GM19395 (cell line): Measurements from ENCODE around the gene ECI1.
"Not testable (repeated sequence)": the region's sequence is repeated elsewhere in the genome, so short reads cannot be mapped to it uniquely, and the experiment has no call there.

Source experiments
- ATAC-seq: cut with Tn5 transposase; IDR thresholded peaks from one replicate; pipeline ENCODE4 v1.9.1; 2021; ENCODE audit warnings: mild to moderate bottlenecking, moderate library complexity; ENCODE audit not compliant: unreplicated experiment

ECI1 gene

GRCh38 chr16:2280981-2281542, 29.7 kb upstream of the ECI1 start:
- ATAC-seq = no peak

DNA sequence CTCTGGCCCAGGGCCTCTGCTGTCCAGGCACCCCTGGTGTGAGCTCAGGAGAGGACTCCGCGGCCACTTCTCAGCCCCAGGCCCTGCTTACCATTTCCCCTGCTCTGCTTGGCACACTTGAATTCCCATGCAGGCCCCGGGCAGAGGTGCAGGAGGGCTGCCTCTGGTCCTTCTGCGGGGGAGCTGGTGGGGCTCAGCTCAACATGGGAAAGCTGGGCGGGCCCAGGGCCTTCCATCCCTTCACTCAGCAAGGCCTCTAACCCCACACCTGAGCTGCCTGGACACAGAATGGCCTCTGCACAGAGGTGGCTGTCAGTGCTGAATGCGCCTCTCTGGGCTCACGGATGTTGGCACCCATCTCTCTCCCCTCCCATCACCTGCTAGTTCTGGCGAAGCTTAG, 29.1 kb upstream of the ECI1 start:
- no peak for ATAC-seq

DNA sequence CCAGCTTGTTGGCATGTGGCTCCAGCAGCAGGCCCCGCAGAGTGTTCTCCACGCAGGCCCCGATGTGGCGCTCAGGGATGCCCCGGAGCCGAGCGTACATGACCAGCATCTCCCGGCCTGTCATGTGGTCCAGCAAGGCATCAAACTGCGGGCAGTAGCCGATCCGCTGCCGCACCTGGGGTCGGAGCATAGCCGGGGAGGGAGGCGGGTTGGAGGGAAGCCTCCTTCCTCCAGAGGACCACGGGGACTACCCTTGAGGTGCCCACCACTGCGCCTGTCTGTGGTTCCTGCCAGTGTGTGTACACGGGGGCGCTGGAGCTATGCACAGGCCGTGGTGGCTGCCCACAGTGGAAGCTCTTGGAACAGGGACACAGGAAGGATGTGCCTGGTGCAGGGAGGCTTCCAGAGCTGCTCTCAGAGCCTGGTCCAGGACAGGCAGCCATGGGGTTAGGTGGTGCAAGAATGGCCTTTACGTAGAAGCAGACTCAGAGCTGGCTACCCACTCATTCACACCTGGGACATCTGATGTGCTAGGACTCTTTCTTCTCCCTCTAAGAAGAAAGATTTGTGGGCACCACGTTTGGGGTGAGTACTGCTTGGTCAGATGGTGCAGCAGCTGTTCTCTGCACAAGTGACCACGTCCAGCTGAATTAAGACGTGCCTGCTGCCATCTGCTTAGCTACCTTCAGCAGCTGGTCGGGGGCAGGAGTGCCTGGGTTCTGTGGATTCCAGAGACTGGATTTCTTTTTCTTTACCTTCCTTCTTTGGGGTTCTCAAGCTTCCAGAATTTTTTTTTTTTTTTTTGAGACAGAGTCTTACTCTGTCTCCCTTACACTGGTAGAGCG, 27.8 kb upstream of the ECI1 start:
- ATAC-seq = no peak

DNA sequence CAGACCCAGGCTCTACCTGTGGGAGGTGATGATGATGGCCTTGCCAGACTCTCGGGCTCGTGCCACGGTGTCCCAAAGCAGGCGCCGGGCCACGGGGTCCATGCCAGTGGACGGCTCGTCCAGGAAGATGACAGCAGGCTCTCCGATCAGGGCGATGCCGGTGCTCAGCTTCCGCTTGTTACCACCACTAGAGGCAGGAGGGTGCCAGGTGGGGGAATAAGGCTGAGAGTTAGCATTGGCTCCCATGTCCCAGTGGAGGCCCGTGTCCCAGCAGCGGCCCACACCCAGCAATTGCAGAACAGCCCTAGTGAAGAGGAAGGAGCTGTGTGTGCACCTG, 26.9 kb upstream of the ECI1 start:
- no peak for ATAC-seq

GRCh38 chr16:2277466-2278271, 26.3 kb upstream of the ECI1 start:
- ATAC-seq = no peak

- no peak for ATAC-seq
Measured at GRCh38 chr16:2276368-2277195, 25.2 kb upstream of the ECI1 start.

GRCh38 chr16:2275476-2276367, 24.3 kb upstream of the ECI1 start:
- no peak for ATAC-seq

DNA sequence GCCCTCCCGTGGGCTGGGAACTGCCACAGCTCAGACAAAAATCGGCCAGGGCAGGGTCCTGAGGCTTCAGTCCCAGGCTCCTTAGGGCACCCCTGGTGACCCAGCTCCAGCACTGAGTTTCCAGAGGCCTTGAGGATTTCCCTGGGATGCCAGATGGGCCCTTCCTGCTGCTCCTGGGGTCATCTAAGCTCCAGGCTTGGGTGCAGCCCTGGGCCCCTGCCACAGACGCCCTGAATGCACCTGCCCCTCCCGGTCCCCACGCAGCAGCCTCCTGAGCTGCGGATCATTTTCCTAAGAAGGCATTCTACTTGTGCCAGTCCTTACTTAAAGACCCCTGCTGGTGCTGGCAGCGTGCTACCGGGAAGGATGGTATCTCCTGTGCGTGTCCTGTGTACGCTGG, 22.5 kb upstream of the ECI1 start:
- ATAC-seq = no peak

- no peak for ATAC-seq
Measured at GRCh38 chr16:2273484-2273883, 22.1 kb upstream of the ECI1 start.

DNA sequence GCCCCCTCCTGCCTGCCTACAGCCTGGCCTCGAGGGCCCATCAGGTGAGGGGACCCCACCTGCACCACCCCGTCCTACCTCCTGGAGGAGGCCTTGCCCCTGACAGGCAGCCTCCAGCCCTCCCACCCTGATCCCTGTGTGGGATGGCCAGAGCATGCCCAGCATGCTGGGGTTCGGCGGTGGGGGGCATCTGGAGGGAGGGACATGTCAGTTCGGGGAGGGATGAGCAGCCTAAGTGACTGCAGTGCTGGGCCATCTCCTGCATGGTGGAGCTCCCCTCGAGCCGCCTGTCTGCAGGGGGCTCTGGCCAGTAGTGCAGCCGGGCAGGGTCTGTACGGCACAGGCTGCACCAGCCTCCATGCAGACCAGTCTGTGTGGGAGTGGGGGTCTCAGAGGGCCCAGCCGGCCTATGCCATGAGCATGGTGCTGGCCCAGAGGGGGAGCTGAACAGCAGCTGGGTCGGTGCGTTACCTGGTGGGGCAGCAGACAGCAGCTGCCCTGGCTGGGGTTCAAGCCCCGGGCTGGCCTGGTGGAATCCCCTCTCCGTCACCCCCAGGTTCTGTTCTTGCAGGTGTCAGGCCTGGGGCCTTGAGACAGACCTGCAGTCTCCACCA, 20.6 kb upstream of the ECI1 start:
- no peak for ATAC-seq

DNA sequence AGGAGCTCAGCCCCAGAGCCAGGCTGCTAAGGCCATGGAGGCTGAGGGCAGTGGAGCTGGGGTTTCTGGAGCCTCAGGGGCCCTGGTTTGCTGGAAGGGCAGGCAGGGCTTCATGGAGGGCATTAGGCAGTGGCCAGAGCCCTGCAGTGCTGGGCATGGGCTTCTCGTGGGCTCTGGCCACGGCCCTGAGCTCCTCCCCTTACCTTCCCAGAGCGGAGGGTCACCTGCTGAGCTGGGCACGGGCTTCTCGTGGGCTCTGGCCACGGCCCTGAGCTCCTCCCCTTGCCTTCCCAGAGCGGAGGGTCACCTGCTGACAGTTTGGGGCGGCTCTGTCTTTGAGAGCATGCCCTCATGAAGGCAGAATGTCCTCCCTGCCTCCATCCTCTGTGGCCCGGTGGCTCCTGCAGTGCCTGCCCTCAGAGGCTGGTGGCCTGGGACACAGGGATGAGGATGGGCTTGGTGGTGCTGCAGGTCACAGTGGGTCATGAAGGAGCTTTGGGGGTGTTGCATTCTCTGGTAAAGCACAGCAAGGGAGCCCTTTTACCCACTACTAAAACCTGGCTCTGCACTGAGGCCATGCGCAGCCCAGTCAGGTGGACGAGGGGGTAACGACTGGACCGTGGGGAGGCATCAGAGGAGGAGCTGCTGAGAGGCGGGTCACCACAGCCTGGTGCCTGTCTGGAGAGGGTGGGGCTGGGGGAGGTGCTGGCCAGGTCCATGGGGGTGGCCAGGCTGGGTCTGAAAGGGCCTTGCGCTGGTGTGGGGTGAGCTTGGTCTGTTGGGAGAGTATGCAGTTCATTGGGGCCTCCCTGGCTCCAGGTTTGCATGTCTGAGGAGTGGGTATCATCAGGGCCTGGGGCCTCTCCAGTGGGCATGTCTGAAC, 19.4 kb upstream of the ECI1 start:
- ATAC-seq = no peak

GRCh38 chr16:2270070-2270462, 18.7 kb upstream of the ECI1 start:
- ATAC-seq = no peak

GRCh38 chr16:2267913-2268666, 16.7 kb upstream of the ECI1 start, which contains the start of gene RNPS1:
RNPS1 (minus strand) TSS chr16:2268126; CDS start chr16:2264643, 3,483 bp downstream.
- ATAC-seq = peak; percentile 72

DNA sequence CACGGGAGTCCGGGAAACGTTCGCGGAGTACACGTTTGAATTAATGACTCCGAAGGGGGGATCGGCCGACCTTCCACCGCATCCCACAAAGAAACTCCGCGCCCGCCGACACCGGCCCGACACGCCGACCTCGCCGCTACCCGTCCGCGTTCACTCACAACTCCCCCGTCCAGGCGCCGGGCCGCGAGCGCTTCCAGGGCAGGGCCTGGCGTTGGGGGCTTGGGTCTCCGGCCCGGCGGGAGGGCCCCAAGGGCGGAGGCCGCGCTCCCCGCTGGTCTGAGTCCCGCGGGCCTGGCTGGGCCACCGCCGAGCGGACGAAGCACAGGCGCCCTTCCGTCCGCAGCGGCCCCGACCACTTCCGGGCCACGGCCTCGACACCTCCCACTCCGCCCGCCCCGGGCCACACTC, 16.1 kb upstream of the ECI1 start:
- peak; percentile 56 for ATAC-seq

- not testable (repeated sequence) for ATAC-seq
Measured at GRCh38 chr16:2266887-2267286, 15.5 kb upstream of the ECI1 start.

DNA sequence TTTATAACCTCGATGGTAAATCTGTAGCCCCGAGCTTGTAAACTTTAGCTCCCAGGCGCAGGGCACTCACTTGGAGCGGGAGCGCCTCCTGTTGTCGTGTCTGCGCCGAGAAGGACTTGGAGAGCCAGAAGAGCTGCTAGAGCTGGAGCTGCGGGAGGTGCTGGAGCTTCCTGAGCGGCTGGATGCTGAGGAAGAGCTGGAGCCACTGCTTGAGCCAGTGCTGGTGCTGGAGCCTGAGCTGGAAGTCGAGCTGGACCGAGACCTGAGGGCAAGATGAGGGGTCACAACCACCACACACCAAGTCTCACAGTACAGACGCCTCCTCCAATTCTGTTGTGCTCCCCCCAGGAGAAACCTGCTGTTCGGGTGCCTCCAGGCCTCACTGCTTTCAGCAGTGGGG, 11.6 kb upstream of the ECI1 start:
- not testable (repeated sequence) for ATAC-seq

- no peak for ATAC-seq
Measured at GRCh38 chr16:2260250-2260649, 8.9 kb upstream of the ECI1 start.

DNA sequence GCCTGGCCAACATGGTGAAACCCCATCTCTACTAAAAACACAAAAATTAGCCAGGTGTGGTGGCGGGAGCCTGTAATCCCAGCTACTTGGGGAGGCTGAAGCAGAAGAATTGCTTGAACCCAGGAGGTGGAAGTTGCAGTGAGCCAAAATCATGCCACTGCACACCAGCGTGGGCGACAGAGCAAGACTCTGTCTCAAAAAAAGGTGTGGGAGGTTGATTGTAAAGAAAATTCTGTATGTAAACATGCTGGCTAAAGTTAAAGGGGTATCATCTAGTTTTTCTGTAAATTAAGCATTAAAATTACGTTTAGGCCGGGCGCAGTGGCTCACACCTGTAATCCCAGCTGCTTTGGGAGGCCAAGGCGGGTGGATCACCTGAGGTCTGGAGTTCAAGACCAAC, 7.1 kb upstream of the ECI1 start:
- not testable (repeated sequence) for ATAC-seq
